ENCODE results near the gene COLEC12. TPM values are rescaled to one million over a fixed set of nuclear protein-coding genes. Genes with fewer than 3 reads are reported as not detected.

The COLEC12 gene
- total and polyA plus RNA-seq, 2 donors (not counting 3 experiments of a cell fraction or from before 2014, with no cell fraction given), result 8.0 to 17.1 TPM

- dilution Hi-C loops (cut with MboI; ENCODE audit: extremely low pct_ligation_motif_present, low sequenced_read_pairs) (no loop called here), intact Hi-C loops (cut with micrococcal nuclease) (no loop called here)
- Histone ChIP-seq H3K4me3 (replicated peaks in 1 of 3; ENCODE audit: insufficient read depth in 1 of 3, low read depth in 1 of 3, low read length in 3 of 3) (no peak overlapping the region), H2AFZ (ENCODE audit: low read depth, low read length) (no peak overlapping the region), H3K27me3 (ENCODE audit: control insufficient read depth in 2 of 2, insufficient read depth in 2 of 2, low read length in 2 of 2) (no peaks in the 10 kb centered on the region), H3K79me2 (ENCODE audit: control insufficient read depth, insufficient read depth, low read length) (no peaks in the 10 kb centered on the region), H3K9me3 (replicated peaks; ENCODE audit: control insufficient read depth, insufficient read depth, low read length) (no peaks in the 10 kb centered on the region), H4K20me1 (replicated peaks; ENCODE audit: control insufficient read depth, extremely low read depth, insufficient read depth, low read length) (no peaks in the 10 kb centered on the region), H3K9me1 (replicated peaks; ENCODE audit: control insufficient read depth, extremely low read depth, insufficient read depth, low read length) (no peaks in the 10 kb centered on the region), H3K9ac (replicated peaks; ENCODE audit: extremely low read depth, insufficient read depth, low read length) (no peak overlapping the region), H3K36me3 (ENCODE audit: control insufficient read depth in 2 of 2, extremely low read depth in 1 of 2, insufficient read depth in 2 of 2, low read length in 2 of 2) (no peaks in the 10 kb centered on the region), H3K4me2 (ENCODE audit: insufficient read depth, low read length) (no peak overlapping the region), H3K27ac (ENCODE audit: insufficient read depth, low read depth, low read length) (no peak overlapping the region), H3K4me1 (ENCODE audit: control insufficient read depth, extremely low read depth, insufficient read depth, low read length) (peaks cover 5% of the 10 kb centered on the region)
- CTCF ChIA-PET, result interaction anchor here (1.7 kb wide), 1 partner anchor 87 kb away, joined by 4 read pairs; no protein-coding TSS in a partner anchor
- POLR2A ChIA-PET, result no interaction called here
- no TSS peak for BruUV-seq (replicated peaks)
- TF ChIP-seq, protein P1, sequence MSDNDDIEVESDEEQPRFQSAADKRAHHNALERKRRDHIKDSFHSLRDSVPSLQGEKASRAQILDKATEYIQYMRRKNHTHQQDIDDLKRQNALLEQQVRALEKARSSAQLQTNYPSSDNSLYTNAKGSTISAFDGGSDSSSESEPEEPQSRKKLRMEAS (IDR thresholded peaks at IDR 0.05; ENCODE audit: insufficient read depth, insufficient read length), result no peak
- no peak for TF ChIP-seq JUN (IDR thresholded peaks at IDR 0.05; ENCODE audit: borderline replicate concordance, insufficient read depth, insufficient read length, low read depth)
- TF ChIP-seq CTCF (IDR thresholded peaks at IDR 0.05; ENCODE audit: extremely low read depth in 1 of 2, insufficient read depth in 1 of 2, low read depth in 1 of 2, low read length in 2 of 2), result no peak
- no peak for TF ChIP-seq EZH2 (IDR thresholded peaks at IDR 0.05; ENCODE audit: borderline replicate concordance, low read depth, low read length, severe bottlenecking)
- no peak for TF ChIP-seq FOS (IDR thresholded peaks at IDR 0.05; ENCODE audit: borderline replicate concordance, insufficient read depth, low read length)
- no peak for TF ChIP-seq MYC (IDR thresholded peaks at IDR 0.05; ENCODE audit: low read depth, low read length)
- TF ChIP-seq POLR2AphosphoS5 (IDR thresholded peaks at IDR 0.05; ENCODE audit: insufficient read depth, low read depth, low read length), result no peak
- no peak for TF ChIP-seq GATA2 (IDR thresholded peaks at IDR 0.05; ENCODE audit: insufficient read depth, insufficient read length, low read depth, low read length)
- TF ChIP-seq POLR2A (IDR thresholded peaks at IDR 0.05; ENCODE audit: low read depth, low read length), result no peak
- no peak for FAIRE-seq
- DNase-seq (ENCODE audit: low read depth, low spot score), result no peak
These were observed 61.9 kb downstream of the COLEC12 start for GRCh38 chr18:438571-438970.
